Stimulated activated CD4-positive, alpha-beta T cell treated with anti-CD3 and anti-CD28 coated beads, Interleukin-4, amount 100 ng/mL, for 48 hours (primary cell): ENCODE measurements around the gene MTNR1A.
"Not testable (repeated sequence)": the region's sequence is repeated elsewhere in the genome, so short reads cannot be mapped to it uniquely, and the experiment has no call there.

Experiments
- DNase-seq, 2 donors: peaks; one replicate each; pipeline ENCODE4 v3.0.0-alpha.2; 2020; ENCODE audit warnings: low read depth in 2 of 2

MTNR1A gene

GRCh38 chr4:186563761-186564160 is 8.4 kb upstream of the MTNR1A start:
- DNase-seq: no peak

GRCh38 chr4:186561748-186562147 is 6.4 kb upstream of the MTNR1A start:
- no peak for DNase-seq

GRCh38 chr4:186560647-186561046 is 5.3 kb upstream of the MTNR1A start:
- DNase-seq: no peak

GRCh38 chr4:186557486-186557885 is 2.1 kb upstream of the MTNR1A start:
- DNase-seq: no peak

- no peak for DNase-seq
Observed at GRCh38 chr4:186557061-186557460, 1.7 kb upstream of the MTNR1A start.

- no peak for DNase-seq
Observed at GRCh38 chr4:186554539-186554913, 841 bp downstream of the MTNR1A start.

GRCh38 chr4:186553717-186554116 is 1.6 kb downstream of the MTNR1A start:
- no peak for DNase-seq

- DNase-seq: no peak
Observed at GRCh38 chr4:186551849-186552248, 3.5 kb downstream of the MTNR1A start.

- DNase-seq: no peak
Observed at GRCh38 chr4:186545436-186545835, 9.9 kb downstream of the MTNR1A start.

GRCh38 chr4:186543206-186543605 is 12.2 kb downstream of the MTNR1A start:
- no peak for DNase-seq

- no peak for DNase-seq
Observed at GRCh38 chr4:186541801-186542200, 13.6 kb downstream of the MTNR1A start.

- no peak for DNase-seq
Observed at GRCh38 chr4:186537843-186538521, 17.4 kb downstream of the MTNR1A start.

GRCh38 chr4:186536285-186536684 is 19.1 kb downstream of the MTNR1A start:
- DNase-seq: no peak

GRCh38 chr4:186534056-186534455 is 21.3 kb downstream of the MTNR1A start:
- DNase-seq: no peak

- not testable (repeated sequence) for DNase-seq
Observed at GRCh38 chr4:186523927-186524326, 31.4 kb downstream of the MTNR1A start.

GRCh38 chr4:186516287-186516686 is 39.1 kb downstream of the MTNR1A start:
- no peak for DNase-seq

GRCh38 chr4:186514271-186514950 is 41.0 kb downstream of the MTNR1A start:
- no peak for DNase-seq

GRCh38 chr4:186504771-186505170 is 50.6 kb downstream of the MTNR1A start:
- DNase-seq: not testable (repeated sequence)

GRCh38 chr4:186502231-186502630 is 53.1 kb downstream of the MTNR1A start:
- DNase-seq: no peak

- DNase-seq: no peak
Observed at GRCh38 chr4:186501554-186501953, 53.8 kb downstream of the MTNR1A start.

- DNase-seq: no peak
Observed at GRCh38 chr4:186500721-186501304, 54.6 kb downstream of the MTNR1A start.

- no peak for DNase-seq
Observed at GRCh38 chr4:186499467-186499866, 55.9 kb downstream of the MTNR1A start.

- no peak for DNase-seq
Observed at GRCh38 chr4:186497043-186497442, 58.3 kb downstream of the MTNR1A start.
